Lung (tissue), 12 donors: Measurements from ENCODE around the gene PARP1. TPM values are rescaled to one million over a fixed set of nuclear protein-coding genes. Genes with fewer than 3 reads are reported as not detected.

Experiments
- ATAC-seq: fragments of 200-7000 bp; cut with Tn5 transposase; one replicate; pipeline ENCODE4 v1.9.1; 2020; ENCODE audit warnings: moderate number of reproducible peaks; ENCODE audit not compliant: insufficient read depth, low FRiP score
- DNase-seq, 3 donors: peaks; one replicate each; pipeline ENCODE4 v3.0.0-alpha.2; 2013 to 2017
- H3K27ac ChIP-seq, 2 donors: one replicate each; pipeline ENCODE4 v1.5.1; 2013; ENCODE audit warnings: mild to moderate bottlenecking in 2 of 2, moderate library complexity in 2 of 2, control low read depth in 1 of 2, inconsistent platforms in 1 of 2, low read depth in 1 of 2, low read length in 1 of 2
- H3K27me3 ChIP-seq, 3 donors: one replicate each; pipeline ENCODE4 v1.5.1; 2013; ENCODE audit warnings: low read length in 2 of 3; ENCODE audit not compliant: control insufficient read depth in 3 of 3, insufficient read depth in 3 of 3
- H3K36me3 ChIP-seq, 4 donors: one replicate each; pipeline ENCODE4 v1.5.1; 2013; ENCODE audit warnings: low read length in 4 of 4, mild to moderate bottlenecking in 1 of 4, moderate library complexity in 1 of 4; ENCODE audit not compliant: control insufficient read depth in 4 of 4, insufficient read depth in 4 of 4
- H3K4me1 ChIP-seq, 5 donors: one replicate each; pipeline ENCODE4 v1.5.1; 2013; ENCODE audit warnings: low read length in 5 of 5, mild to moderate bottlenecking in 2 of 5, moderate library complexity in 1 of 5; ENCODE audit not compliant: control insufficient read depth in 5 of 5, insufficient read depth in 5 of 5
- H3K4me3 ChIP-seq: one replicate; pipeline ENCODE4 v1.5.1; 2013; ENCODE audit warnings: mild to moderate bottlenecking, control low read depth, moderate library complexity
- H3K9ac ChIP-seq, 2 donors: one replicate each; pipeline ENCODE4 v1.5.1; 2013; ENCODE audit warnings: low read length in 2 of 2, control low read depth in 1 of 2; ENCODE audit not compliant: insufficient read depth in 1 of 2
- H3K9me3 ChIP-seq, 4 donors: one replicate each; pipeline ENCODE4 v1.5.1; 2013; ENCODE audit warnings: low read length in 3 of 4, mild to moderate bottlenecking in 1 of 4, moderate library complexity in 1 of 4; ENCODE audit not compliant: control insufficient read depth in 4 of 4, insufficient read depth in 3 of 4
- CTCF ChIP-seq: IDR thresholded peaks from 2 replicates; pipeline ENCODE4 v1.5.1; 2012; ENCODE audit warnings: mild to moderate bottlenecking; ENCODE audit errors: control extremely low read depth, extremely low read depth
- WGBS, 2 donors: extraction: QIAGEN DNeasy Blood & Tissue Kit; methylation state at CpG; one replicate each; pipeline ENCODE4 v1.1.7; 2013; 5-methylcytosine and 5-hydroxymethylcytosine counted together
- polyA plus RNA-seq, 2 donors: library from polyadenylated mRNA; stranded (reverse); fragments of 200-250 nt; gene quantifications; one replicate each; pipeline ENCODE4 v1.2.1, GENCODE V29; 2013
- total RNA-seq, 2 donors: library from RNA; depleted of rRNA in 1 of 2; stranded (reverse); fragments of >200 nt in 1 of 2; gene quantifications; one replicate each; pipeline ENCODE4 v1.2.1, GENCODE V29; 2014 to 2021
- donor health status: control.
- donor health status: control.
- donor health status: Bipolar disorder and iron deficiency.
- donor health status: healthy.
- donor health status: DM: yes; HTN: yes; CAD: no.

PARP1 gene
- total and polyA plus RNA-seq, 4 donors: 17.2 to 76.4 (median 51.1) TPM

GRCh38 chr1:226384717-226385116, 23.2 kb downstream of the PARP1 start:
- no peak for ATAC-seq
- TF ChIP-seq CTCF: no peak
- DNase-seq: no peak
- no peak overlapping the region for H3K27ac ChIP-seq
- H3K4me1 ChIP-seq: no peaks in the 10 kb centered on the region
- H3K27me3 ChIP-seq: no peaks in the 10 kb centered on the region
- no peak overlapping the region for H3K4me3 ChIP-seq
- 93 to 97% methylated on average over 11 of the region's 11 CpGs for WGBS, 2 donors
- H3K9ac ChIP-seq: no peak overlapping the region
- H3K36me3 ChIP-seq: peaks cover 55 to 74% (median 58%) of the 10 kb centered on the region in 4 donors
- no peaks in the 10 kb centered on the region for H3K9me3 ChIP-seq

- ATAC-seq: no peak
- Histone ChIP-seq H3K27me3 (no peaks in the 10 kb centered on the region), H3K36me3 (peaks cover 58 to 74% (median 60%) of the 10 kb centered on the region in 4 donors), H3K9ac (no peak overlapping the region), H3K4me3 (no peak overlapping the region), H3K27ac (no peak overlapping the region), H3K4me1 (no peaks in the 10 kb centered on the region), H3K9me3 (no peaks in the 10 kb centered on the region)
- TF ChIP-seq CTCF: no peak
- DNase-seq: no peak
- 97 to 99% methylated on average over 4 of the region's 4 CpGs for WGBS, 2 donors
Measured at GRCh38 chr1:226384040-226384439, 23.9 kb downstream of the PARP1 start.

- 88 to 92% methylated on average over 5 of the region's 5 CpGs for WGBS, 2 donors
- DNase-seq (no peak), ATAC-seq (no peak)
- no peak for TF ChIP-seq CTCF
- Histone ChIP-seq H3K27ac (no peak overlapping the region), H3K4me1 (no peaks in the 10 kb centered on the region), H3K4me3 (no peak overlapping the region), H3K27me3 (no peaks in the 10 kb centered on the region), H3K9ac (no peak overlapping the region), H3K9me3 (no peaks in the 10 kb centered on the region), H3K36me3 (peaks cover 52 to 74% (median 61%) of the 10 kb centered on the region in 4 donors)
Measured at GRCh38 chr1:226382030-226382429, 25.9 kb downstream of the PARP1 start.
